GM12878 (cell line): ENCODE results near the gene TMEM231. TPM values are rescaled to one million over a fixed set of nuclear protein-coding genes. Genes with fewer than 3 reads are reported as not detected.

Experiments
- ATAC-seq: fragments of 200-7000 bp; cut with Tn5 transposase; 3 replicates; pipeline ENCODE4 v1.9.1; 2020; ENCODE audit warnings: mild to moderate bottlenecking, moderate library complexity
- BruUV-seq: library from RNA; stranded (reverse); fragments of 400-500 nt; replicated peaks from 2 replicates; lab custom pipeline; 2021; lab: Mats Ljungman, UMichigan
- CTCF ChIA-PET: fragments of 300-600 bp; sonication (Branson Sonifier 250); formaldehyde crosslinking; extraction: SDS; loops from one replicate; lab custom pipeline; 2021; ENCODE audit warnings: inconsistent platforms; lab: Yijun Ruan, JAX
- POLR2A ChIA-PET: fragments of 350-600 bp; formaldehyde crosslinking; extraction: SDS; loops from one replicate; lab custom pipeline; 2021; ENCODE audit warnings: inconsistent platforms; lab: Charles Lee
- RAD21 ChIA-PET: fragments of 300-600 bp; sonication (Branson Sonifier 250); formaldehyde crosslinking; loops from one replicate; lab custom pipeline; 2023; ENCODE audit warnings: antibody characterized with exemption; ENCODE audit not compliant: unreplicated experiment; lab: Charles Lee
- SMC1A ChIA-PET: fragments of 300-600 bp; sonication (Branson Sonifier 250); formaldehyde crosslinking; loops from one replicate; lab custom pipeline; 2023; ENCODE audit not compliant: unreplicated experiment, uncharacterized antibody; lab: Charles Lee
- DNase-seq: peaks from one replicate; pipeline ENCODE4 v3.0.0-alpha.2; 2011; ENCODE audit warnings: low read depth, low spot score
- FAIRE-seq: peaks from 3 replicates; lab custom pipeline; 2011; peaks lifted over from hg19 to GRCh38; lab: Jason Lieb, UNC
- H2AFZ ChIP-seq: 2 replicates; pipeline ENCODE4 v1.6.0; 2011; ENCODE audit warnings: low read depth, low read length, control low read depth; ENCODE audit not compliant: control insufficient read depth
- H3K27ac ChIP-seq: 2 replicates; pipeline ENCODE4 v1.5.1; 2011; ENCODE audit warnings: control low read depth; ENCODE audit not compliant: control insufficient read depth, insufficient read depth
- H3K27me3 ChIP-seq, 2 experiments: replicated peaks in 1 of 2; 2 replicates each; pipeline versions ENCODE4 v1.6.0 to v1.6.1; 2011; ENCODE audit warnings: low read length in 1 of 2; ENCODE audit not compliant: control insufficient read depth in 2 of 2, insufficient read depth in 2 of 2
- H3K36me3 ChIP-seq, 2 experiments: 2 replicates each; pipeline ENCODE4 v1.5.1; 2011; ENCODE audit warnings: low read length in 1 of 2; ENCODE audit not compliant: control insufficient read depth in 2 of 2, insufficient read depth in 2 of 2
- H3K4me1 ChIP-seq: 2 replicates; pipeline ENCODE4 v1.6.1; 2011; ENCODE audit warnings: mild to moderate bottlenecking, low read length, moderate library complexity, mixed read lengths; ENCODE audit not compliant: control insufficient read depth, insufficient read depth
- H3K4me2 ChIP-seq: 2 replicates; pipeline ENCODE4 v1.6.0; 2011; ENCODE audit warnings: control low read depth; ENCODE audit not compliant: control insufficient read depth, insufficient read depth
- H3K4me3 ChIP-seq: fragments of 200-600 bp; sonication (generic); 2 replicates; pipeline ENCODE4 v1.5.1; 2016
- H3K79me2 ChIP-seq: 2 replicates; pipeline ENCODE4 v1.6.0; 2011; ENCODE audit warnings: low read length; ENCODE audit not compliant: control insufficient read depth, insufficient read depth
- H3K9ac ChIP-seq: 2 replicates; pipeline ENCODE4 v1.8.0; 2011; ENCODE audit warnings: low read length, control low read depth, mixed read lengths; ENCODE audit not compliant: control insufficient read depth, insufficient read depth
- H3K9me3 ChIP-seq: replicated peaks from 3 replicates; pipeline ENCODE4 v1.5.1; 2011; ENCODE audit warnings: mild to moderate bottlenecking, low read length; ENCODE audit not compliant: control insufficient read depth, insufficient read depth
- H4K20me1 ChIP-seq: 2 replicates; pipeline ENCODE4 v1.6.0; 2011; ENCODE audit not compliant: control insufficient read depth, insufficient read depth
- BMI1 ChIP-seq: fragments of 450-650 bp; IDR thresholded peaks from 2 replicates; pipeline ENCODE4 v1.6.1; 2016; ENCODE audit warnings: mild to moderate bottlenecking, moderate library complexity, borderline replicate concordance
- IKZF1 ChIP-seq: fragments of 450-650 bp; conservative IDR thresholded peaks from 2 replicates; pipeline ENCODE4 v1.6.1; 2017; ENCODE audit warnings: antibody characterized with exemption, mild to moderate bottlenecking
- POLR2A ChIP-seq: IDR thresholded peaks from 2 replicates; pipeline ENCODE4 v1.6.1; 2011; ENCODE audit warnings: low read depth, mild to moderate bottlenecking, low read length
- RB1 ChIP-seq: fragments of 450-650 bp; formaldehyde crosslinking; IDR thresholded peaks from 2 replicates; pipeline ENCODE4 v1.6.1; 2017; ENCODE audit warnings: mild to moderate bottlenecking, borderline replicate concordance
- WGBS: methylation state at CpG from one replicate; pipeline ENCODE4 v1.1.6; 2016; ENCODE audit warnings: low lambda C conversion rate; ENCODE audit not compliant: insufficient replicate concordance, insufficient coverage; ENCODE audit errors: missing lambda C conversion rate; 5-methylcytosine and 5-hydroxymethylcytosine counted together
- in situ Hi-C: fragments of 300-500 bp; cut with MboI; formaldehyde crosslinking; loops from 9 replicates; pipeline ENCODE4 v1.14.3; 2018; ENCODE audit warnings: mixed read lengths
- intact Hi-C: fragments of 100-400 bp; cut with micrococcal nuclease; formaldehyde crosslinking; loops from one replicate; pipeline ENCODE4 v1.14.2; 2022; ENCODE audit not compliant: unreplicated experiment
- polyA plus RNA-seq, 11 experiments: library from polyadenylated mRNA; depleted of rRNA in 4 of 11; unstranded in 6 of 11; stranded (reverse) in 5 of 11; fragments of >200 nt; fragmentation: Nextera tagmentation in 4 of 11; fragmentation: Illumina TruSeq in 1 of 11; extraction: Ambion mirVana in 4 of 11; extraction: Trizol in 1 of 11; gene quantifications; 1 replicate in 1 of 11; 2 replicates in 10 of 11; pipeline versions ENCODE4 v1.2.1 to v1.2.3, GENCODE V29; 2011 to 2016; ENCODE audit warnings: inconsistent platforms in 2 of 11, missing spikeins in 2 of 11, low read depth in 1 of 11
- total RNA-seq, 4 experiments: library from RNA; depleted of rRNA in 3 of 4; stranded (reverse); fragments of >200 nt in 3 of 4; fragmentation: Illumina TruSeq in 1 of 4; extraction: Trizol in 1 of 4; gene quantifications; 2 replicates each; pipeline versions ENCODE4 v1.2.1 to v1.2.3, GENCODE V29; 2013 to 2021
- TF ChIP-seq, protein P1 (sequence below): fragments of 450-650 bp; IDR thresholded peaks from 2 replicates; pipeline ENCODE4 v1.6.1; 2017; ENCODE audit warnings: low read depth, mild to moderate bottlenecking, moderate library complexity
- TF ChIP-seq, protein P2 (sequence below): fragments of 450-650 bp; IDR thresholded peaks from 2 replicates; pipeline ENCODE4 v1.6.1; 2017; ENCODE audit warnings: mild to moderate bottlenecking, low read depth, inconsistent platforms; ENCODE audit not compliant: poor library complexity, severe bottlenecking
- TF ChIP-seq, protein P3 (sequence below): fragments of 150-350 bp; IDR thresholded peaks from 2 replicates; pipeline ENCODE4 v1.6.1; 2014; ENCODE audit warnings: mild to moderate bottlenecking, low read depth, low read length
- TF ChIP-seq, protein P4 (sequence below): IDR thresholded peaks from 2 replicates; pipeline ENCODE4 v1.6.1; 2012; ENCODE audit warnings: low read depth, low read length, improper control_type of control experiment

Gene TMEM231
- total and polyA plus RNA-seq, 10 of the 15 experiments (the other 5 are each of a cell fraction or from before 2014, with no cell fraction given), result 1.2 to 9.1 (median 5.9) TPM

DNA sequence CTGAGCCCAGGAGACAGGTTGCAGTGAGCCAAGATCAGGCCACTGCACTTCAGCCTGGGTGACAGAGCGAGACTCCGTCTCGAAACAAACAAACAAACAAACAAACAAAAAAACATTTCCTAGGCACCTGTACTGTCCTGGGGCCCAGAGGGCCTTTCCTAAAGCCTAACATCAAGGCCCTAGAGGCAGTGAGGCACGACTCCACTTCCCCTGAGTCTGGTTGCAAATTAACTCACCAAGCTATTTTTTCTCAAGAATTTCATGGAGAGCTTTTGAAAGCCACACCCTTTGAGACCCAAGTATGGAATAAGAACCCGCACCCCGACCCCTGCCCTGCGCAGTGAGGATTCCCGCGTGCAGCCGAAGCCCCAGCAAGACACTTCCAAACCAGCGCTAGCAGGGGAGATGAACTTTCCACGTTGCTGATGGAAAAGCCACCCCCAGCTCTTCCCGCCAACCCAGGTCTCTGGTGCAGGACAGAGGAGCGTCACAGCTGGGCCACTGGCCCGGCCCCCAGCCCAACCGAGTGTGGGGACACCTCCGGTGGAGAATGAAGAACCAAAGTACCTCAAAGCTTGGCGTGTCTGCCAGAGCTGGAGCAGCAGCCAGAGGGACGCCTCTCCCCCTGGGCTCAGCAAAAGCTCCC, 21.4 kb downstream of the TMEM231 start:
- in situ Hi-C loops (no loop called here), intact Hi-C loops (no loop called here)
- no peaks in the 10 kb centered on the region for H3K4me1 ChIP-seq
- H3K9me3 ChIP-seq, result no peaks in the 10 kb centered on the region
- no peak overlapping the region for H3K27ac ChIP-seq
- H3K79me2 ChIP-seq, result no peaks in the 10 kb centered on the region
- no peak for TF ChIP-seq POLR2A
- TF ChIP-seq, protein P1, sequence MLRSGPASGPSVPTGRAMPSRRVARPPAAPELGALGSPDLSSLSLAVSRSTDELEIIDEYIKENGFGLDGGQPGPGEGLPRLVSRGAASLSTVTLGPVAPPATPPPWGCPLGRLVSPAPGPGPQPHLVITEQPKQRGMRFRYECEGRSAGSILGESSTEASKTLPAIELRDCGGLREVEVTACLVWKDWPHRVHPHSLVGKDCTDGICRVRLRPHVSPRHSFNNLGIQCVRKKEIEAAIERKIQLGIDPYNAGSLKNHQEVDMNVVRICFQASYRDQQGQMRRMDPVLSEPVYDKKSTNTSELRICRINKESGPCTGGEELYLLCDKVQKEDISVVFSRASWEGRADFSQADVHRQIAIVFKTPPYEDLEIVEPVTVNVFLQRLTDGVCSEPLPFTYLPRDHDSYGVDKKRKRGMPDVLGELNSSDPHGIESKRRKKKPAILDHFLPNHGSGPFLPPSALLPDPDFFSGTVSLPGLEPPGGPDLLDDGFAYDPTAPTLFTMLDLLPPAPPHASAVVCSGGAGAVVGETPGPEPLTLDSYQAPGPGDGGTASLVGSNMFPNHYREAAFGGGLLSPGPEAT, result no peak
- TF ChIP-seq, protein P2, sequence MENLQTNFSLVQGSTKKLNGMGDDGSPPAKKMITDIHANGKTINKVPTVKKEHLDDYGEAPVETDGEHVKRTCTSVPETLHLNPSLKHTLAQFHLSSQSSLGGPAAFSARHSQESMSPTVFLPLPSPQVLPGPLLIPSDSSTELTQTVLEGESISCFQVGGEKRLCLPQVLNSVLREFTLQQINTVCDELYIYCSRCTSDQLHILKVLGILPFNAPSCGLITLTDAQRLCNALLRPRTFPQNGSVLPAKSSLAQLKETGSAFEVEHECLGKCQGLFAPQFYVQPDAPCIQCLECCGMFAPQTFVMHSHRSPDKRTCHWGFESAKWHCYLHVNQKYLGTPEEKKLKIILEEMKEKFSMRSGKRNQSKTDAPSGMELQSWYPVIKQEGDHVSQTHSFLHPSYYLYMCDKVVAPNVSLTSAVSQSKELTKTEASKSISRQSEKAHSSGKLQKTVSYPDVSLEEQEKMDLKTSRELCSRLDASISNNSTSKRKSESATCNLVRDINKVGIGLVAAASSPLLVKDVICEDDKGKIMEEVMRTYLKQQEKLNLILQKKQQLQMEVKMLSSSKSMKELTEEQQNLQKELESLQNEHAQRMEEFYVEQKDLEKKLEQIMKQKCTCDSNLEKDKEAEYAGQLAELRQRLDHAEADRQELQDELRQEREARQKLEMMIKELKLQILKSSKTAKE, result no peak
- TF ChIP-seq, protein P3, sequence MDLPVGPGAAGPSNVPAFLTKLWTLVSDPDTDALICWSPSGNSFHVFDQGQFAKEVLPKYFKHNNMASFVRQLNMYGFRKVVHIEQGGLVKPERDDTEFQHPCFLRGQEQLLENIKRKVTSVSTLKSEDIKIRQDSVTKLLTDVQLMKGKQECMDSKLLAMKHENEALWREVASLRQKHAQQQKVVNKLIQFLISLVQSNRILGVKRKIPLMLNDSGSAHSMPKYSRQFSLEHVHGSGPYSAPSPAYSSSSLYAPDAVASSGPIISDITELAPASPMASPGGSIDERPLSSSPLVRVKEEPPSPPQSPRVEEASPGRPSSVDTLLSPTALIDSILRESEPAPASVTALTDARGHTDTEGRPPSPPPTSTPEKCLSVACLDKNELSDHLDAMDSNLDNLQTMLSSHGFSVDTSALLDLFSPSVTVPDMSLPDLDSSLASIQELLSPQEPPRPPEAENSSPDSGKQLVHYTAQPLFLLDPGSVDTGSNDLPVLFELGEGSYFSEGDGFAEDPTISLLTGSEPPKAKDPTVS, result no peak
- no peak for TF ChIP-seq RB1
- TF ChIP-seq, protein P4, sequence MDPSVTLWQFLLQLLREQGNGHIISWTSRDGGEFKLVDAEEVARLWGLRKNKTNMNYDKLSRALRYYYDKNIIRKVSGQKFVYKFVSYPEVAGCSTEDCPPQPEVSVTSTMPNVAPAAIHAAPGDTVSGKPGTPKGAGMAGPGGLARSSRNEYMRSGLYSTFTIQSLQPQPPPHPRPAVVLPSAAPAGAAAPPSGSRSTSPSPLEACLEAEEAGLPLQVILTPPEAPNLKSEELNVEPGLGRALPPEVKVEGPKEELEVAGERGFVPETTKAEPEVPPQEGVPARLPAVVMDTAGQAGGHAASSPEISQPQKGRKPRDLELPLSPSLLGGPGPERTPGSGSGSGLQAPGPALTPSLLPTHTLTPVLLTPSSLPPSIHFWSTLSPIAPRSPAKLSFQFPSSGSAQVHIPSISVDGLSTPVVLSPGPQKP, result no peak
- TF ChIP-seq IKZF1, result no peak
- TF ChIP-seq BMI1, result no peak
- ATAC-seq (peak; percentile 17; the same call in 1 of the 3 replicates), FAIRE-seq (no peak), DNase-seq (no peak)
- CTCF ChIA-PET, result interaction anchor here (0.6 to 1.7 kb wide), 7 partner anchors 13 to 199 kb away, joined by 3 to 5 read pairs (median 3); no protein-coding TSS in a partner anchor
- SMC1A ChIA-PET, result interaction anchor here (0.9 to 2.0 kb wide), 2 partner anchors 18 to 27 kb away, joined by 3 to 5 read pairs; no protein-coding TSS in a partner anchor
- 52% methylated on average over 18 of the region's 19 CpGs for WGBS
- no peaks in the 10 kb centered on the region for H4K20me1 ChIP-seq
- H2AFZ ChIP-seq, result no peak overlapping the region
- no peaks in the 10 kb centered on the region for H3K27me3 ChIP-seq
- no peak overlapping the region for H3K4me3 ChIP-seq
- no peaks in the 10 kb centered on the region for H3K36me3 ChIP-seq
- H3K4me2 ChIP-seq, result no peak overlapping the region
- H3K9ac ChIP-seq, result no peak overlapping the region
- RAD21 ChIA-PET, result interaction anchor here (0.5 to 1.4 kb wide), 5 partner anchors 11 to 335 kb away, joined by 3 to 5 read pairs (median 3); no protein-coding TSS in a partner anchor
- BruUV-seq, result no TSS peak
- POLR2A ChIA-PET, result interaction anchor here (1.3 kb wide), 1 partner anchor 17 kb away, joined by 5 read pairs; no protein-coding TSS in a partner anchor
